ENCODE measurements around the gene UBTF. TPM values are rescaled to one million over a fixed set of nuclear protein-coding genes. Genes with fewer than 3 reads are reported as not detected.

Gene UBTF
- total and polyA plus RNA-seq, 4 donors = 31.9 to 75.5 (median 52.3) TPM

- peaks cover 5 to 34% (median 13%) of the 10 kb centered on the region in 5 donors for H3K4me1 ChIP-seq (ENCODE audit: control insufficient read depth in 5 of 5, insufficient read depth in 5 of 5, low read length in 5 of 5)
These were observed 949 bp downstream of the UBTF start for GRCh38 chr17:44218344-44219107.

GRCh38 chr17:44217738-44218343 lies 1.6 kb downstream of the UBTF start:
- no peaks in the 10 kb centered on the region for H3K27me3 ChIP-seq (ENCODE audit: control insufficient read depth in 3 of 3, insufficient read depth in 3 of 3, low read length in 2 of 3)
- peak overlapping the region; percentile 2 to 86 for H3K27ac ChIP-seq (ENCODE audit: low read depth in 1 of 2, low read length in 1 of 2)
- peaks cover 5 to 27% (median 11%) of the 10 kb centered on the region in 5 donors for H3K4me1 ChIP-seq (ENCODE audit: control insufficient read depth in 5 of 5, insufficient read depth in 5 of 5, low read length in 5 of 5)
- H3K4me3 ChIP-seq = peak overlapping the region; percentile 46
- peaks cover 6 to 37% (median 32%) of the 10 kb centered on the region in 4 donors for H3K36me3 ChIP-seq (ENCODE audit: control insufficient read depth in 4 of 4, insufficient read depth in 4 of 4, low read length in 4 of 4)
- peak overlapping the region in 1 of 2 donors; percentile 71 for H3K9ac ChIP-seq (ENCODE audit: insufficient read depth in 1 of 2, low read length in 2 of 2)
- DNase-seq (no peak), ATAC-seq (ENCODE audit: insufficient read depth, low FRiP score) (no peak)
- TF ChIP-seq CTCF (IDR thresholded peaks at IDR 0.05; ENCODE audit: control extremely low read depth, extremely low read depth) = no peak
- H3K9me3 ChIP-seq (ENCODE audit: control insufficient read depth in 4 of 4, insufficient read depth in 3 of 4, low read length in 3 of 4) = no peaks in the 10 kb centered on the region
- WGBS, 2 donors = 5 to 6% methylated on average over 10 of the region's 10 CpGs

More at GRCh38 chr17:44218344-44219107, 949 bp downstream of the UBTF start:
- peaks cover 6 to 34% (median 30%) of the 10 kb centered on the region in 4 donors for H3K36me3 ChIP-seq (ENCODE audit: control insufficient read depth in 4 of 4, insufficient read depth in 4 of 4, low read length in 4 of 4)
- peak overlapping the region; percentile 79 for H3K4me3 ChIP-seq
- H3K9ac ChIP-seq (ENCODE audit: insufficient read depth in 1 of 2, low read length in 2 of 2) = peak overlapping the region in 1 of 2 donors; percentile 71
- peak; percentile 29 for TF ChIP-seq CTCF (IDR thresholded peaks at IDR 0.05; ENCODE audit: control extremely low read depth, extremely low read depth)
- H3K27ac ChIP-seq (ENCODE audit: low read depth in 1 of 2, low read length in 1 of 2) = peak overlapping the region; percentile 97 to 99
- ATAC-seq (ENCODE audit: insufficient read depth, low FRiP score) (peak; percentile 71), DNase-seq (peak; percentile 92 to 96 (median 96))
- H3K9me3 ChIP-seq (ENCODE audit: control insufficient read depth in 4 of 4, insufficient read depth in 3 of 4, low read length in 3 of 4) = no peaks in the 10 kb centered on the region
- no peaks in the 10 kb centered on the region for H3K27me3 ChIP-seq (ENCODE audit: control insufficient read depth in 3 of 3, insufficient read depth in 3 of 3, low read length in 2 of 3)
- 0 to 1% methylated on average over 27 to 88 of the region's 89 CpGs for WGBS, 2 donors

GRCh38 chr17:44216694-44217093 lies 2.8 kb downstream of the UBTF start:
- H3K36me3 ChIP-seq (ENCODE audit: control insufficient read depth in 4 of 4, insufficient read depth in 4 of 4, low read length in 4 of 4) = peaks cover 6 to 40% (median 35%) of the 10 kb centered on the region in 4 donors
- TF ChIP-seq CTCF (IDR thresholded peaks at IDR 0.05; ENCODE audit: control extremely low read depth, extremely low read depth) = no peak
- WGBS, 2 donors = 66% methylated on average over 5 of the region's 5 CpGs
- H3K4me3 ChIP-seq = no peak overlapping the region
- H3K9ac ChIP-seq (ENCODE audit: insufficient read depth in 1 of 2, low read length in 2 of 2) = no peak overlapping the region
- H3K9me3 ChIP-seq (ENCODE audit: control insufficient read depth in 4 of 4, insufficient read depth in 3 of 4, low read length in 3 of 4) = no peaks in the 10 kb centered on the region
- H3K27me3 ChIP-seq (ENCODE audit: control insufficient read depth in 3 of 3, insufficient read depth in 3 of 3, low read length in 2 of 3) = no peaks in the 10 kb centered on the region
- H3K4me1 ChIP-seq (ENCODE audit: control insufficient read depth in 5 of 5, insufficient read depth in 5 of 5, low read length in 5 of 5) = peaks cover 3 to 16% (median 7%) of the 10 kb centered on the region in 5 donors
- DNase-seq (no peak), ATAC-seq (ENCODE audit: insufficient read depth, low FRiP score) (no peak)
- no peak overlapping the region for H3K27ac ChIP-seq (ENCODE audit: low read depth in 1 of 2, low read length in 1 of 2)
